Endodermal cell (in vitro differentiated cells): Measurements from ENCODE around the gene CDRT15. TPM values are rescaled to one million over a fixed set of nuclear protein-coding genes. Genes with fewer than 3 reads are reported as not detected.

Experiments used
- DNase-seq: peaks from one replicate; pipeline ENCODE4 v3.0.0-alpha.2; 2017
- H3K27ac ChIP-seq: 2 replicates; pipeline ENCODE4 v1.5.1; 2013; ENCODE audit warnings: mild to moderate bottlenecking, low read depth, low read length, moderate library complexity
- H3K27me3 ChIP-seq: 2 replicates; pipeline ENCODE4 v1.6.1; 2013; ENCODE audit warnings: mild to moderate bottlenecking, low read length, moderate library complexity; ENCODE audit not compliant: insufficient read depth, control insufficient read depth, poor library complexity, severe bottlenecking
- H3K36me3 ChIP-seq: 2 replicates; pipeline ENCODE4 v1.7.0; 2013; ENCODE audit warnings: mild to moderate bottlenecking, low read length, moderate library complexity; ENCODE audit not compliant: control insufficient read depth, insufficient read depth
- H3K4me1 ChIP-seq: one replicate; pipeline ENCODE4 v1.7.0; 2013; ENCODE audit warnings: low read length; ENCODE audit not compliant: control insufficient read depth, insufficient read depth
- H3K4me3 ChIP-seq: 2 replicates; pipeline ENCODE4 v1.5.1; 2013; ENCODE audit warnings: mild to moderate bottlenecking, low read length, moderate library complexity
- H3K9ac ChIP-seq: 2 replicates; pipeline ENCODE4 v1.6.1; 2013; ENCODE audit warnings: mild to moderate bottlenecking, low read length, moderate library complexity; ENCODE audit not compliant: poor library complexity, severe bottlenecking; ENCODE audit errors: extremely low read depth
- H3K9me3 ChIP-seq: 2 replicates; pipeline ENCODE4 v1.6.1; 2013; ENCODE audit warnings: mild to moderate bottlenecking, low read length, moderate library complexity; ENCODE audit not compliant: control insufficient read depth
- H3K27ac Mint-ChIP-seq: 2 replicates; pipeline ENCODE4 v1.8.0; 2020; ENCODE audit warnings: mixed read lengths
- H3K27me3 Mint-ChIP-seq: 2 replicates; pipeline ENCODE4 v1.8.0; 2021; ENCODE audit warnings: mild to moderate bottlenecking, mixed read lengths; ENCODE audit not compliant: insufficient read depth
- H3K36me3 Mint-ChIP-seq: 2 replicates; pipeline ENCODE4 v1.8.0; 2020; ENCODE audit warnings: low read depth, mixed read lengths
- H3K4me1 Mint-ChIP-seq: 2 replicates; pipeline ENCODE4 v1.8.0; 2020; ENCODE audit warnings: mixed read lengths
- H3K4me3 Mint-ChIP-seq: 2 replicates; pipeline ENCODE4 v1.8.0; 2020; ENCODE audit warnings: mild to moderate bottlenecking, moderate library complexity, mixed read lengths
- H3K9me3 Mint-ChIP-seq: 2 replicates; pipeline ENCODE4 v1.8.0; 2020; ENCODE audit warnings: mild to moderate bottlenecking, mixed read lengths
- WGBS, 2 experiments: methylation state at CpG; one replicate each; pipeline versions ENCODE4 v1.1.5 to v1.1.7; 2013; ENCODE audit warnings: missing lambda C conversion rate in 2 of 2, mixed read lengths in 1 of 2; ENCODE audit not compliant: insufficient coverage in 1 of 2, insufficient read length in 1 of 2; 5-methylcytosine and 5-hydroxymethylcytosine counted together
- total RNA-seq, 2 donors: library from RNA; stranded (reverse); fragmentation: NEBNext Ultra II Directional in 1 of 2; extraction: Animal tissue kit (Norgen Biotek cat#: 25700) in 1 of 2; gene quantifications; 2 replicates in 1 of 2; 3 replicates in 1 of 2; pipeline ENCODE4 v1.2.1, GENCODE V29; 2021
- TF ChIP-seq, protein P1 (sequence below): fragments of 200-600 bp; sonication (generic); conservative IDR thresholded peaks from 2 replicates; pipeline ENCODE4 v1.5.0; 2021; ENCODE audit warnings: antibody characterized with exemption, mild to moderate bottlenecking

CDRT15 gene
- total RNA-seq, 2 donors from 2014 or later, result not detected

DNA sequence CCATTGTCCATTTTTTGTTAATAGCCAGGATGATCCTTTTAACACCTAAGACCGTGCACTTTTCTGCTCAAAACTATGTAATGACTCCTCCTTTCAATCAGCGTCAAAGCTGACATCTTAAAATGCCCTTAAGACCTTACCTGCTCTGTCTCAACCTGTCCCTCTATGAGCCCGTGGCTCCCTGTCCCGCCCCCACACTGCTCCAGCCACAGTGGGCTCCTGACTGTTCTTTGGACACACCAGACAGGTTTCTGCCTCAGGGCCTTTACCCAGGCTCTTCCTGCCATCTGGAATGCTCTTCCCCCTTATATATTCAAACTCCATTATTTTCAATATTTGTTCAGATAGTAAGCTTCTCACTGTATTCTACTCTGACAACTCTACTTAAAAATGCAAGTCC is 14.1 kb downstream of the CDRT15 start:
- H3K36me3 ChIP-seq, result no peaks in the 10 kb centered on the region
- no peak overlapping the region for H3K27ac ChIP-seq
- no peaks in the 10 kb centered on the region for H3K27me3 ChIP-seq
- Mint-ChIP-seq H3K4me1 (no peaks in the 10 kb centered on the region), H3K36me3 (no peaks in the 10 kb centered on the region), H3K27ac (no peak overlapping the region), H3K27me3 (no peaks in the 10 kb centered on the region), H3K9me3 (no peaks in the 10 kb centered on the region), H3K4me3 (no peak overlapping the region)
- H3K9me3 ChIP-seq, result no peaks in the 10 kb centered on the region
- 93 to 95% methylated on average over 2 to 4 of the region's 4 CpGs for WGBS, 2 experiments
- TF ChIP-seq, protein P1, sequence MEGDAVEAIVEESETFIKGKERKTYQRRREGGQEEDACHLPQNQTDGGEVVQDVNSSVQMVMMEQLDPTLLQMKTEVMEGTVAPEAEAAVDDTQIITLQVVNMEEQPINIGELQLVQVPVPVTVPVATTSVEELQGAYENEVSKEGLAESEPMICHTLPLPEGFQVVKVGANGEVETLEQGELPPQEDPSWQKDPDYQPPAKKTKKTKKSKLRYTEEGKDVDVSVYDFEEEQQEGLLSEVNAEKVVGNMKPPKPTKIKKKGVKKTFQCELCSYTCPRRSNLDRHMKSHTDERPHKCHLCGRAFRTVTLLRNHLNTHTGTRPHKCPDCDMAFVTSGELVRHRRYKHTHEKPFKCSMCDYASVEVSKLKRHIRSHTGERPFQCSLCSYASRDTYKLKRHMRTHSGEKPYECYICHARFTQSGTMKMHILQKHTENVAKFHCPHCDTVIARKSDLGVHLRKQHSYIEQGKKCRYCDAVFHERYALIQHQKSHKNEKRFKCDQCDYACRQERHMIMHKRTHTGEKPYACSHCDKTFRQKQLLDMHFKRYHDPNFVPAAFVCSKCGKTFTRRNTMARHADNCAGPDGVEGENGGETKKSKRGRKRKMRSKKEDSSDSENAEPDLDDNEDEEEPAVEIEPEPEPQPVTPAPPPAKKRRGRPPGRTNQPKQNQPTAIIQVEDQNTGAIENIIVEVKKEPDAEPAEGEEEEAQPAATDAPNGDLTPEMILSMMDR, result no peak
- no peak for DNase-seq
- H3K4me3 ChIP-seq, result no peak overlapping the region
- no peak overlapping the region for H3K9ac ChIP-seq
- no peaks in the 10 kb centered on the region for H3K4me1 ChIP-seq

DNA sequence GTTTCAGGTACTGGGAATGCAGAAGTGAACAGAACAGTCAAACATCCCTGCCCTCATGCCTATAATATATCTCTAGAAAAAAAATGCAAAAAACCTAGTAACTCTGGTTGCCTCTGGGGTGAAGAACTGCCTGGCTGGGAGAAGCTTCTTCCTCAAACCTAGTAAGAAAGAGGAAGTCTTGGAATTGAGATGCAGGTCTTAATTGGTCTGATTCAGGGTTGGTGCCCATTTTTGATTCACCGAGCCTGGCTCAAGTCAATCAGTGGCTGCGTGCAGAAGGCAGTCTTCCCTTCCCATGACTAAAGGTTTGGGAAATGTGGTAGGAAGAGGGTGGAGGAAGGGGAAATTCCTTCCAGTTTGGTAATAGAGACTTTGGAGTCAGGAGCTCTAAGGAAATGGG is 22.4 kb downstream of the CDRT15 start:
- Histone ChIP-seq H3K4me3 (no peak overlapping the region), H3K9ac (no peak overlapping the region), H3K27ac (no peak overlapping the region), H3K36me3 (peaks cover 9% of the 10 kb centered on the region), H3K27me3 (no peaks in the 10 kb centered on the region), H3K9me3 (peaks cover 10% of the 10 kb centered on the region), H3K4me1 (no peaks in the 10 kb centered on the region)
- Mint-ChIP-seq H3K4me3 (no peak overlapping the region), H3K4me1 (no peaks in the 10 kb centered on the region), H3K27me3 (no peaks in the 10 kb centered on the region), H3K9me3 (peaks cover 17% of the 10 kb centered on the region), H3K36me3 (peaks cover 26% of the 10 kb centered on the region), H3K27ac (no peak overlapping the region)
- 94 to 100% methylated on average over 1 to 2 of the region's 2 CpGs for WGBS, 2 experiments
- no peak for DNase-seq
- TF ChIP-seq, protein P1, result no peak

DNA sequence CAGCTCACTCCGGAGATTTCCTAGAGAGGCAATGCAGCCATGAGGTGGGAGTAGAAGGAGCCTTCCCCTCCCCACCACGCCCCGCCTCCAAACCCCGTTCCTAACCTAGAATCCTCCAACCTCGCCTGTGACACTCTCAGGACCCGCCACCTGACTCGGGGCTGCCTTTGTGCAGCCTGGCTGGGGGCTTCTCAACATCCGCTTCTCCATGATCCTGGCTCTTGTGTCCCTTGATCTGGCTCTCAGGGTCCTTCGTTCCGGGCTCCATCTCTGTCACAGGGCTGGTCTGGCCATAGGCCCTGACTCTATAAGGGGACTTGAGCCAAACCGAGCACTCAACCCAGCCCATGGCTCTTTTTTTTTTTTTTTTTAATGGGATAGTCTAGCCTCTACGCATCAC is 24.3 kb downstream of the CDRT15 start:
- Histone ChIP-seq H3K9me3 (peaks cover 10% of the 10 kb centered on the region), H3K4me1 (no peaks in the 10 kb centered on the region), H3K36me3 (peaks cover 16% of the 10 kb centered on the region), H3K4me3 (no peak overlapping the region), H3K27me3 (no peaks in the 10 kb centered on the region), H3K9ac (no peak overlapping the region), H3K27ac (no peak overlapping the region)
- no peak for DNase-seq
- 94 to 96% methylated on average over 9 to 12 of the region's 12 CpGs for WGBS, 2 experiments
- Mint-ChIP-seq H3K9me3 (peaks cover 17% of the 10 kb centered on the region), H3K4me3 (no peak overlapping the region), H3K4me1 (no peaks in the 10 kb centered on the region), H3K36me3 (peaks cover 29% of the 10 kb centered on the region), H3K27ac (no peak overlapping the region), H3K27me3 (no peaks in the 10 kb centered on the region)
- TF ChIP-seq, protein P1, result no peak
